Measurements from ENCODE around the gene ASCC2. TPM values are rescaled to one million over a fixed set of nuclear protein-coding genes. Genes with fewer than 3 reads are reported as not detected.
A peak's percentile ranks its signal among the peaks of the same experiment; 100 is the strongest.

Gene ASCC2
- polyA plus RNA-seq, 4 donors, result 38.3 to 80.1 (median 57.9) TPM

DNA sequence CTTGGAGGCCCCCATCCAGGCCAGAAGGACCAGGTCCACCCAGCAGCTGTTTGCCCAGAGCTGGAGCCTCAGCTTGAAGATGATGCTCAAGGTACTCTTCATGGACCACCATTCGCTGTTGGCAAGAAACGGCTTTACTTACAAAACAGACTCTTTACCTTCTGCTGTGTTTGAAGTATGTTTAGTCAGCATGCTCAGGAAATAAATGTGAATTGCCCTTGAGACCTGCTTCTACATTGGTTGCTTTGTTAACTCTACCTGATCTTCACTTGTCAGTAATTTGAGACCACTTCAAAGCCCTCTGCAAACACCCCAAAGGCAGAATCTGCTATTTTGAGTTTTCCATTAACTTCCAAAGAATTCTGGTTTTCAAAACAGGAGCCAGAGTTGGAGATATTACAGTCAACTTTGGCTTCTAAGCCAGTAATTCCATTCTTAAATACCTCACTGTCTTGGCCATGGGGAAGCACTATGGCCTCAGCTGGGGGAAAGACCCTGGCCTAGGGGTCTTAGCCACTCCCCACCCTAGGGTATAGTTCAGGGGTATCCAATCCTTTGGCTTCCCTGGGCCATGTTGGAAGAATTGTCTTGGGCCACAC lies 68.3 kb downstream of the ASCC2 start:
- H3K4me3 ChIP-seq (ENCODE audit: low read depth in 1 of 3, low read length in 3 of 3), result no peak overlapping the region
- H3K27me3 ChIP-seq (ENCODE audit: control insufficient read depth in 3 of 3, insufficient read depth in 3 of 3, low read length in 3 of 3), result no peaks in the 10 kb centered on the region
- peaks cover 3 to 24% (median 11%) of the 10 kb centered on the region in 3 donors for H3K36me3 ChIP-seq (ENCODE audit: control insufficient read depth in 3 of 3, insufficient read depth in 2 of 3, low read depth in 1 of 3, low read length in 3 of 3)
- DNase-seq (no peak), FAIRE-seq (no peak)
- peaks cover 0 to 12% (median 5%) of the 10 kb centered on the region in 3 donors for H3K4me1 ChIP-seq (ENCODE audit: control insufficient read depth in 3 of 3, insufficient read depth in 2 of 3, low read depth in 1 of 3, low read length in 2 of 3)
- no peaks in the 10 kb centered on the region for H3K9me3 ChIP-seq (ENCODE audit: control insufficient read depth in 2 of 2, insufficient read depth in 1 of 2, low read depth in 1 of 2, low read length in 1 of 2)
- 82 to 92% (median 90%) methylated on average over 2 of the region's 2 CpGs for WGBS, 3 donors
- H3K27ac ChIP-seq (ENCODE audit: low read depth in 1 of 3, low read length in 2 of 3), result no peak overlapping the region

GRCh38 chr22:29768052-29768693 lies 69.9 kb downstream of the ASCC2 start:
- FAIRE-seq, result no peak
- WGBS, 3 donors, result 15 to 36% (median 32%) methylated on average over 6 of the region's 6 CpGs

GRCh38 chr22:29767171-29768051 lies 70.7 kb downstream of the ASCC2 start, which contains the start of gene UQCR10:
Gene UQCR10 (plus strand): TSS chr22:29767369. CDS start chr22:29767399, 30 bp downstream.
- WGBS, 3 donors, result 0 to 12% (median 0%) methylated on average over 46 of the region's 46 CpGs
- no peak for FAIRE-seq
- H3K4me1 ChIP-seq (ENCODE audit: control insufficient read depth in 3 of 3, insufficient read depth in 2 of 3, low read depth in 1 of 3, low read length in 2 of 3), result peaks cover 0 to 12% (median 5%) of the 10 kb centered on the region in 3 donors
- H3K36me3 ChIP-seq (ENCODE audit: control insufficient read depth in 3 of 3, insufficient read depth in 2 of 3, low read depth in 1 of 3, low read length in 3 of 3), result peaks cover 3 to 24% (median 11%) of the 10 kb centered on the region in 3 donors
- peak; percentile 92 to 96 for DNase-seq
- H3K27ac ChIP-seq (ENCODE audit: low read depth in 1 of 3, low read length in 2 of 3), result peak within 1 kb of the TSS; percentile 89 to 91 (median 90)
- H3K9me3 ChIP-seq (ENCODE audit: control insufficient read depth in 2 of 2, insufficient read depth in 1 of 2, low read depth in 1 of 2, low read length in 1 of 2), result no peaks in the 10 kb centered on the region
- H3K4me3 ChIP-seq (ENCODE audit: low read depth in 1 of 3, low read length in 3 of 3), result peak within 1 kb of the TSS; percentile 56 to 86 (median 69)
- no peaks in the 10 kb centered on the region for H3K27me3 ChIP-seq (ENCODE audit: control insufficient read depth in 3 of 3, insufficient read depth in 3 of 3, low read length in 3 of 3)

More at GRCh38 chr22:29768052-29768693, 69.9 kb downstream of the ASCC2 start:
- peaks cover 0 to 12% (median 5%) of the 10 kb centered on the region in 3 donors for H3K4me1 ChIP-seq (ENCODE audit: control insufficient read depth in 3 of 3, insufficient read depth in 2 of 3, low read depth in 1 of 3, low read length in 2 of 3)
- no peaks in the 10 kb centered on the region for H3K27me3 ChIP-seq (ENCODE audit: control insufficient read depth in 3 of 3, insufficient read depth in 3 of 3, low read length in 3 of 3)
- H3K9me3 ChIP-seq (ENCODE audit: control insufficient read depth in 2 of 2, insufficient read depth in 1 of 2, low read depth in 1 of 2, low read length in 1 of 2), result no peaks in the 10 kb centered on the region
- H3K36me3 ChIP-seq (ENCODE audit: control insufficient read depth in 3 of 3, insufficient read depth in 2 of 3, low read depth in 1 of 3, low read length in 3 of 3), result peaks cover 3 to 24% (median 11%) of the 10 kb centered on the region in 3 donors
- H3K27ac ChIP-seq (ENCODE audit: low read depth in 1 of 3, low read length in 2 of 3), result peak overlapping the region in 1 of 3 donors; percentile 81
- H3K4me3 ChIP-seq (ENCODE audit: low read depth in 1 of 3, low read length in 3 of 3), result peak overlapping the region; percentile 56 to 86 (median 69)
- DNase-seq, result no peak

GRCh38 chr22:29766632-29767170 lies 71.4 kb downstream of the ASCC2 start, which contains the start of gene ZMAT5:
Gene ZMAT5 (minus strand): TSS chr22:29767007. CDS start chr22:29748544, 18,463 bp downstream.
- H3K27me3 ChIP-seq (ENCODE audit: control insufficient read depth in 3 of 3, insufficient read depth in 3 of 3, low read length in 3 of 3), result no peaks in the 10 kb centered on the region
- 0 to 1% (median 0%) methylated on average over 32 of the region's 32 CpGs for WGBS, 3 donors
- H3K4me3 ChIP-seq (ENCODE audit: low read depth in 1 of 3, low read length in 3 of 3), result peak within 1 kb of the TSS; percentile 56 to 86 (median 69)
- peak within 1 kb of the TSS; percentile 89 to 91 (median 90) for H3K27ac ChIP-seq (ENCODE audit: low read depth in 1 of 3, low read length in 2 of 3)
- FAIRE-seq, result peak; percentile 23
- H3K9me3 ChIP-seq (ENCODE audit: control insufficient read depth in 2 of 2, insufficient read depth in 1 of 2, low read depth in 1 of 2, low read length in 1 of 2), result no peaks in the 10 kb centered on the region
- peaks cover 3 to 24% (median 11%) of the 10 kb centered on the region in 3 donors for H3K36me3 ChIP-seq (ENCODE audit: control insufficient read depth in 3 of 3, insufficient read depth in 2 of 3, low read depth in 1 of 3, low read length in 3 of 3)
- DNase-seq, result peak; percentile 97 to 99
- peaks cover 0 to 12% (median 5%) of the 10 kb centered on the region in 3 donors for H3K4me1 ChIP-seq (ENCODE audit: control insufficient read depth in 3 of 3, insufficient read depth in 2 of 3, low read depth in 1 of 3, low read length in 2 of 3)

DNA sequence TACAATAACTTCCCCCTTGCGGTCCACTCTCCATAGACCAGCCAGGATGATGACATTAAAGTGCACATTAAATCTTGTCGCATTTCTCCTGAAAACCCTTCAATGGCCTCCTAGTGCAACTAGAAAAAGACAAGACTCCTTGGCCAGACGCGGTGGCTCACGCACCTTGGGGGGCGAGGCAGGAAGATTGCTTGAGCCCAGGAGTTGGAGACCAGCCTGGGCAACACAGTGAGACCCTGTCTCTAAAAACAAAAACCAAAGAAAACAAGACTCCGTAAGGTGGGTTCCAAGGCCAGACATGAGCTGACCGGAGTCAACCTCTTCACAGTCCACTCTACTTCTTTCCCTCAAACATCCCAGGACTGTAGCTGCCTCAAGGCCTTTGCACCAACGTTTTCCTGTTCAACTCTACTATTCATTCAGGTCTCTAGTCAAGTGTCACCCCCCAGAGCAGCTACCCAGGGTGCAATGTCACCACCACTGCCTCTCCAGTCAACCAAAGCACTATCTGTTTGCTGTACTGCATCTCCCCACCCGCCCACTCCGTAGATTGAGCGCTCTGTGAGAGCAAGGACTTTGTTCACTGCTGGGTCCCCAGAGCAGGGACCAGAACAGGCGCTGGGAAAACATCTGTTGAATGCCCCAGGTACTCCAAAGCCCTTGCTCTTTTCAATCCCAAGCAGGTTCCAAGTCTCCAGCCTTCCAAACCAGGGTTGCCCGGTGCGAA lies 72.0 kb downstream of the ASCC2 start:
- Histone ChIP-seq H3K27ac (ENCODE audit: low read depth in 1 of 3, low read length in 2 of 3) (peak overlapping the region; percentile 89 to 91 (median 90)), H3K4me3 (ENCODE audit: low read depth in 1 of 3, low read length in 3 of 3) (peak overlapping the region; percentile 56 to 86 (median 66)), H3K9me3 (ENCODE audit: control insufficient read depth in 2 of 2, insufficient read depth in 1 of 2, low read depth in 1 of 2, low read length in 1 of 2) (no peaks in the 10 kb centered on the region), H3K4me1 (ENCODE audit: control insufficient read depth in 3 of 3, insufficient read depth in 2 of 3, low read depth in 1 of 3, low read length in 2 of 3) (peaks cover 0 to 12% (median 5%) of the 10 kb centered on the region in 3 donors), H3K27me3 (ENCODE audit: control insufficient read depth in 3 of 3, insufficient read depth in 3 of 3, low read length in 3 of 3) (no peaks in the 10 kb centered on the region), H3K36me3 (ENCODE audit: control insufficient read depth in 3 of 3, insufficient read depth in 2 of 3, low read depth in 1 of 3, low read length in 3 of 3) (peaks cover 3 to 19% (median 11%) of the 10 kb centered on the region in 3 donors)
- FAIRE-seq (no peak), DNase-seq (peak in 1 of 2 donors; percentile 74)
- WGBS, 3 donors, result 52 to 55% (median 52%) methylated on average over 15 of the region's 15 CpGs

DNA sequence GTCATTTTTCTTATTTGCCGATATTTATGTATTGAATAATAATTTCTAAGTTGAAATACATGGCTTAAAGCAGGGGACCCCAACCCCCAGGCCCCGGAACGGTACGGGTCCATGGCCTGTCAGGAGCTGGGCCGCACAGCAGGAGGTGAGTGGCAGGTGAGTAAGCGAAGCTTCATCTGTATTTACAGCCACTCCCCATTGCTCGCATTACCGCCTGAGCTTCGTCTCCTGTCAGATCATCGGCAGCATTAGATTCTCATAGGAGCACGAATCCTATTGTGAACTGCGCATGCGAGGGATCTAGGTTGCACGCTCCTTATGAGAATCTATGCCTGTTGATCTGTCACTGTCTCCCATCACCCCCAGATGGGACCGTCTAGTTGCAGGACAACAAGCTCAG lies 75.8 kb downstream of the ASCC2 start:
- no peaks in the 10 kb centered on the region for H3K27me3 ChIP-seq (ENCODE audit: control insufficient read depth in 3 of 3, insufficient read depth in 3 of 3, low read length in 3 of 3)
- no peaks in the 10 kb centered on the region for H3K9me3 ChIP-seq (ENCODE audit: control insufficient read depth in 2 of 2, insufficient read depth in 1 of 2, low read depth in 1 of 2, low read length in 1 of 2)
- 80 to 92% (median 90%) methylated on average over 15 of the region's 15 CpGs for WGBS, 3 donors
- H3K36me3 ChIP-seq (ENCODE audit: control insufficient read depth in 3 of 3, insufficient read depth in 2 of 3, low read depth in 1 of 3, low read length in 3 of 3), result peaks cover 0 to 9% (median 0%) of the 10 kb centered on the region in 3 donors
- H3K27ac ChIP-seq (ENCODE audit: low read depth in 1 of 3, low read length in 2 of 3), result no peak overlapping the region
- FAIRE-seq, result no peak
- peaks cover 0 to 6% (median 5%) of the 10 kb centered on the region in 3 donors for H3K4me1 ChIP-seq (ENCODE audit: control insufficient read depth in 3 of 3, insufficient read depth in 2 of 3, low read depth in 1 of 3, low read length in 2 of 3)
- DNase-seq, result no peak
- H3K4me3 ChIP-seq (ENCODE audit: low read depth in 1 of 3, low read length in 3 of 3), result no peak overlapping the region

GRCh38 chr22:29758959-29759358 lies 79.1 kb downstream of the ASCC2 start:
- no peak overlapping the region for H3K4me3 ChIP-seq (ENCODE audit: low read depth in 1 of 3, low read length in 3 of 3)
- DNase-seq (no peak), FAIRE-seq (no peak)
- 81 to 84% (median 81%) methylated on average over 4 to 5 of the region's 5 CpGs for WGBS, 3 donors
- peaks cover 0 to 17% (median 0%) of the 10 kb centered on the region in 3 donors for H3K36me3 ChIP-seq (ENCODE audit: control insufficient read depth in 3 of 3, insufficient read depth in 2 of 3, low read depth in 1 of 3, low read length in 3 of 3)
- no peaks in the 10 kb centered on the region for H3K27me3 ChIP-seq (ENCODE audit: control insufficient read depth in 3 of 3, insufficient read depth in 3 of 3, low read length in 3 of 3)
- H3K27ac ChIP-seq (ENCODE audit: low read depth in 1 of 3, low read length in 2 of 3), result no peak overlapping the region
- no peaks in the 10 kb centered on the region for H3K4me1 ChIP-seq (ENCODE audit: control insufficient read depth in 3 of 3, insufficient read depth in 2 of 3, low read depth in 1 of 3, low read length in 2 of 3)
- H3K9me3 ChIP-seq (ENCODE audit: control insufficient read depth in 2 of 2, insufficient read depth in 1 of 2, low read depth in 1 of 2, low read length in 1 of 2), result no peaks in the 10 kb centered on the region
